GM18951 (cell line): Measurements from ENCODE around the gene ATP6V0D1.
A peak's percentile ranks its signal among the peaks of the same experiment; 100 is the strongest.
"Not testable (repeated sequence)": the region's sequence is repeated elsewhere in the genome, so short reads cannot be mapped to it uniquely, and the experiment has no call there.

Source experiments
- POLR2A ChIP-seq: IDR thresholded peaks from 4 replicates; pipeline ENCODE4 v1.6.1; 2011; ENCODE audit warnings: mild to moderate bottlenecking; ENCODE audit not compliant: insufficient read length, insufficient read depth; ENCODE audit errors: extremely low read depth
- in situ Hi-C: fragments of 300-500 bp; cut with MboI; formaldehyde crosslinking; loops from one replicate; pipeline ENCODE4 v1.12.0; 2022; ENCODE audit warnings: low sequenced_read_pairs, mixed read lengths, inconsistent platforms; ENCODE audit not compliant: unreplicated experiment

The ATP6V0D1 gene

DNA sequence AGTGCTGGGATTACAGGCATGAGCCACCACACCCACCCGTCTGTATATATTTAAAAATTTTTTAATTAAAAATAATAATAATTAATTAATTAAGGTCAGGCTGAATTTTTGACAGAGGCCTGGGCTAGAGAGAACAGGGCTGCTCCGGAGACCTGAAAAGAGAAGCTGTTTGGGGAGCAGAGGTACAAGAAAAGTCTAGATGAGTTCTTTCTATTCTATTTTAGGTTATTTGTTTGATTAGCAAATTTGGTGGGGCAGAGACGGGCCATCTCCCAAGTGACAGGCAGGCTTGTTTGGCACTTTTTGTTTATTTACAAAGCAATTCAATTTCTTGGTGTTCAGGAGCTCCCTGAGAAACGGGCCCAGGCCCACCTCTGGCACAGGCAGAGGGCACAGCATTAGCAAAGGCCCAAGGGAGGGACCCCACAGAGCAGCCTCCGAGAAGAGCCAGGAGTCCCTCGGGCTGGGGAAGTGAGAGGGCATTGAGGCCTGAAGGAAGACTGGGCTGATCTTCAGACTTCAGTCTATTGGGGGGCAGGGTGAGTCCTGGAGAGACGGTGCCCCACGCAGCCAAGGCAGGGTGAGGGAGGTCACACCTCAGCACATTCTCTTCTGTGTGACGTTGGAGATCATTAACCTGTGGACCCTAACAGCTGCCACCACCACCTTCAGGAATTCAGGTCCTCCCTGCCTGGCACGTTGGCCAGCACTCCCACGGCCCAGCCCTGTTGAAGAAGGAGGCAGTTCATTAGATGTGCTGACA lies 36.9 kb upstream of the ATP6V0D1 start:
- TF ChIP-seq POLR2A, result peak; percentile 44
- in situ Hi-C loops, result no loop called here

DNA sequence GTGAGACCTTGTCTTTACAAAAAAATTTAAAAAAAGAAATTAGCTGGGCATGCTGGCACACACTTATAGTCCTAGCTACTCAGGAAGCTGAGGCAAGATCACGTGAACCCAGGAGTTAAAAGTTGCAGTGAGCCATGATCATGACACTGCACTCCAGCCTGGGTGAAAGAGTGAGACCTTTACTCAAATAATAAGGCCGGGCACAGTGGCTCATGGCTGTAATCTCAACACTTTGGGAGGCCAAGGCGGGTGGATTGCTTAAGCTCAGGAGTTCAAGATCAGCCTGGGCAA lies 36.1 kb upstream of the ATP6V0D1 start:
- no peak for TF ChIP-seq POLR2A
- in situ Hi-C loops, result no loop called here

DNA sequence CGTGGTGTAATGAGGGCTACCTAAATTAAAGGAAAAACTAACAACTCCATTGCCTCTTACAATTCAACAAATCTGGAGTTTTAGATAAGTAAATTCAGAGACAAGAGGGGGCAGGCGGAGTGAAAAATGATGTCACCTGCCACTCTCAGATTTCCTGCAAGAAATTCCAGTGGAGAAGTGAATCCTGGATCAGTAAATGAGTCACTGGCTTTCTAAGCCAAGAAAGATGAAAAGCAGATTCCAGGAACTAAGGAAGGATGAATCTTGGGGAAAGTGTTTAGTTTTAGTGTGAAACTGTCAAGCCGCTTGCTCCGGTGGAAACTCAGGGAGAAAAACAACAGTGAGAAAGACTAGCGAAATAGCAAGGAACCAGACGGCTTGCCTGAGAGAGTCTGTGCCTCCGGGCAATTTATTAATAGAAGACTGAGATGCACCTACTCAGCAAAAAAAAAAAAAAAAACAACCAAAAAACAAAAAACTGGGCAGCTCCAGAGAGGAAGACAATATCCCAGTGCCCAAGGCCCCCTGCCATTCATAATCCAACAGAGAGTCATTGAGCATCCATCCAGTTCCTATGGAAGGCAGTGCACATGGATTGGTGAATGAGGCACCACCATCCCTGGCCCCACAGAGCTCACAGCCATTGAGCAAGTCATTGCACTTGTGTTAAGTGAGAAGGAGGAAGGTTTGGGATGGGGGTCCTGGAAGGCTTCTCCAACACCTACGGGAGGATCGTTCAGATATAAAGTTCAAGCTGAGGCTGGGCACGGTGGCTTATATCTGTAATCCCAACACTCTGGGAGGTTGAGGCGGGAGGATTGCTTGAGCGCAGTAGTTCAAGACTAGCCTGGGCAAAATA lies 35.6 kb upstream of the ATP6V0D1 start:
- in situ Hi-C loops, result no loop called here
- TF ChIP-seq POLR2A, result no peak

DNA sequence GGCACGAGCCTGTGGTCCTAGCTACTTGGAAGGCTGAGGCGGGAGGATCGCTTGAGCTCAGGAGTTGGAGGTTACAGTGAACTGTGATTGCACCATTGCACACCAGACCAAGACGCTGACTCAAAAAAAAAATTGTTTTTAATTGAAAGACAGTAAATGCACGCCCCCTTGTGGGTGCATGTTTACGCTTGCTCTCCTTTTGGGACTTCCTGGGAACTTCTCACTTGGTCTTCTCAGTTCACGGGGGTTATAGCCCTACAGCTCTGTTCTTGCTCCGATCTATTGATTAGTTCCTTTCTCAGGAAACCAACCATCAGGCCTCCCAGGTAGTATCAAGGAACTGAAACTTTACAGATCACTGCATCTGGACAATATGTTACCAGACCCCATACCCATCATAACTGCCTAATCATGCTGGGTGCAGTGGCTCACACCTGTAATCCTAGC lies 33.4 kb upstream of the ATP6V0D1 start:
- TF ChIP-seq POLR2A, result no peak
- in situ Hi-C loops, result no loop called here

DNA sequence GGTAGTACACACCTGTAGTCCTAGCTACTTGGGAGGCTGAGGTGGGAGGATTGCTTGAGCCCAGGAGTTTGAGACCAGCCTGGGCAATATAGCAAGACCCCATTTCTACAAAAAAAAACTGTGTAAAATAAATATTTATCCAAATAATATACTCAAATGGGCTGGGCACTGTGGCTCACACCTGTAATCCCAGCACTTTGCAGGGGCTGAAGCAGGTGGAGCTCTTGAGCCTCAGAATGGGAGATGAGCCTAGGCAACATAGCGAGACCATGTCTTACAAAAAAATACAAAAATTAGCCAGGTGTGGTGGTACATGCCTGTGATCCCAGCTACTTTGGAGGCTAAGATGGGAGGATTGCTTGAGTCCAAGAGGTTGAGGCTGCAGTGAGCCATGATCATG lies 32.9 kb upstream of the ATP6V0D1 start:
- in situ Hi-C loops, result not testable (repeated sequence)

DNA sequence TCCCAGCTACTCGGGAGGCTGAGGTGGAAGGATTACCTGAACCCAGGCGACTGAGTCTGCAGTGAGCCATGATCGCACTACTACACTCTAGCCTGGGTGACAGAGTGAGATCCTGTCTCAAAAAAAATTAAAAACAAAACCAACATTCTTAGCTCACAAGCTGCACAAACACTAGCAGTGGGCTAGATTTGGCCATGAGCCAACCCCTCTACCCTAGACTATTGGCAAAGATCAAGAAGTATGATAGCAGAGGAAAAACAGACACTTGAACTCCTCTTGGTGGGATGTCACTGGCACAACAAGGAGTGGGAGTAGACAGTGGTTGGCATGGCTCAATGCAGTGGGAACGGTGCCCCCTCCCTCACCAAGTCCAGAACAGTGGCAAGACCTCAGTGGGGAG lies 28.1 kb upstream of the ATP6V0D1 start:
- in situ Hi-C loops, result no loop called here
- TF ChIP-seq POLR2A, result no peak

DNA sequence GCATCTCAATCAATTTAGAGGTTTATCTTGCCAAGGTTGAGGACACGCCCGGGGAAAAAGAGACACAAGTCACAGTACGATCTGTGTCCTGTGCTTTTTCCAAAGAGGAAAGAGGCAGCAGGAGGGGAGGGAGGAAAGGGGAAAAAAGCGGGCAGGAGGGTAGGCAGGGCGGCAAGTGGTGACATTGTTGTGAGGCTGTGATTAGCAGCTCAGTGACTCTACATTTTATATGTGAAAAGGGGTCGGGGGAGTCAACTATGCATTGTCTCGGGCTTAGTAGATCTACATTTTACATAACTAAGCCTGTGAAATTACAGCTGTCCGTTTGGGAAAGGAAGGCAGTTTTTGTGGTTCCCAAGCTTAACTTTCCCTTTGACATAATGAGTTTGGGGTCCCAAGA lies 25.5 kb upstream of the ATP6V0D1 start:
- no peak for TF ChIP-seq POLR2A
- in situ Hi-C loops, result no loop called here

DNA sequence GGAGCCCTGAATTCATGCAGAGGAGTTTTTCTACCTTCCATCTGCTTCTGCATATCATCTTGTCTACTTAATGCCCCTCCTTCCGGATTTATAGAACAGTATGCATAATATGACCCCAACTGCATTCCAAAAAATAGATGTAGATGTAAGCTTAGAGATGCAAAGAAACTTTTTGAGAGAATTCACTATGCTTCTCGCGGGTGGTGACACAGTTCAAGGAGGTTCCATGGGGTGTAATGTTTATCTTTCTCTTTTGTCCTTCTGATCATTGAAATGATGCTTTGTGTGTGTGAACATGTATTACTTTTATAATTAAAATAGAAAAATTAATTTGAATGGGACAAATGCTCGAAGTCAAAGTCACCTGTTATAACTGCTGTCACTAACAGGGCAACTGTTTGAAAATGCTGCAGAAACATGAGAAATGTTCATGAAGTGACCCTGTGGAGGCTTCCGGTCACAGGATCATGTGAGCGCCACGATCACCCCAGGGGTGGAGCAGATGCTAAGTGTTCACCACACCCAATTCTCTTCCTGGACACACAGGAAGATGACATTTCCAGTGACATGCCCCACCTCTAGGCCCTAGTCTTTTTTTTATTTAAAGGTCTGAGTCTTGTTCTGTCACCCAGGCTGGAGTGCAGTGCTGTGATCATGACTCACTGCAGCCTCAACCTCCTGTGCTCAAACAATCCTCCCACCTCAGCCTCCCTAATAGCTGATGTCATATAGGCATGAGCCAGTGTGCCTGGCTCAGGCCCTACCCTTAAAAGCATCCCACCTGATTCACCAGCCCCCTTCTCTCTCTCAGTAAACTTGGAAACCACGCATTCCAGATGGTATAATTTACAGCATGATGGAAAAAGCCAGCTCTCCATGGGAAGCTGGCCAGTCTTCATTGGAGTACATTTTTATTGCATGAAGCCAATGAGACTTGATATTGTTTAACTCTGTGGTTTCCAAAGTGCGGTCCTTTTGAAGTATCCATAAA lies 23.4 kb upstream of the ATP6V0D1 start:
- in situ Hi-C loops, result no loop called here
- no peak for TF ChIP-seq POLR2A

DNA sequence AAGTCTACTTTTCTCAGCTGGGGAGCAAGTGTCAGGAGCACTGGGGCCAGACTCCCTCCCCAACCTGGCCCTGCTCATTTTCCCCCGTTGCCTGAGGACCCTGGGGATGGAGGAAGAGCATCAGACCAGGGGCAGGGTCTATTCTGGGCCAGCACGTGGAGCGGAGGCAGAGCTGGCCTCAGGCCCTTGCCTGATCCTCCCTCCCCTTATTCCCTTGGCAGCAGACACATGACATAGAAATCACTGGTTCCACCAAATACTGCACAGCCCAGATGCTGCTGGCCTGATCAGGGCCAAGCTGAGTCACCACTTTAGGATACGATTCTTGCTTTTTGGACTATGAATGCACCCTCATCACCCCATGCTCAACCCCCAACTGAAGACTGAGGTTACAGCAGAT lies 18.1 kb upstream of the ATP6V0D1 start:
- no peak for TF ChIP-seq POLR2A
- in situ Hi-C loops, result no loop called here

DNA sequence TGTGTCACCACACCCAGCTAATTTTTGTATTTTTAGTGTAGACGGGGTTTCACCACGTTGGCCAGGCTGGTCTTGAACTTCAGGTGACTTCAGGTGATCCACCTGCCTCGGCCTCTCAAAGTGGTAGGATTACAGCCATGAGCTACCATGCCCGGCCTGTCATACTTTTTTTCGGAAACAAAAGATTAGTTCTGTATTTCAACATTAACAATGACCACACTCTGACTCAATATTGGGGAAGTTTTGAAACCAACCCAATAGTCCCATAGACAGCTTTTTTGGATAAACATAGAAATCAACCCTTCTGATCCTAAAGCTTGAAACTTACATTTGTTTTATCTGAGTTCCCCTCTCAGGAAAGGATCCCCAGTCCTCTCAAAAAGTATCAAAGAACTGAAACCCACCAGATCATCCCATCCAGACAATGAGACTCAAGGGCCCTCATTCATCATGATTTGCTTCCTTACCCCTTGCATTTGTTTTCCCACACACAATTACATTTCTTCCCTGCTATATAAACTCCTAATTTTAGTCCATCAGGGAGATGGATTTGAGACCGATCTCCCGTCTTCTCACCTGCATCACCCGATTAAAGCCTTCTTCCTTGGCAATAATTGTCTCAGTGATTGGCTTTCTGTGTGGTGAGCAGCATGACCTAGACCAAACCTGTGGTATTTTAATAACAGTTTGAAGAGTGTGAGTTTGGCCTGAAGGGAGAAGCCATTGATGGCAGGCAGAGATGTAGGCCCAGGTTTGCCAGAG lies 9.6 kb upstream of the ATP6V0D1 start:
- no peak for TF ChIP-seq POLR2A
- in situ Hi-C loops, result no loop called here

DNA sequence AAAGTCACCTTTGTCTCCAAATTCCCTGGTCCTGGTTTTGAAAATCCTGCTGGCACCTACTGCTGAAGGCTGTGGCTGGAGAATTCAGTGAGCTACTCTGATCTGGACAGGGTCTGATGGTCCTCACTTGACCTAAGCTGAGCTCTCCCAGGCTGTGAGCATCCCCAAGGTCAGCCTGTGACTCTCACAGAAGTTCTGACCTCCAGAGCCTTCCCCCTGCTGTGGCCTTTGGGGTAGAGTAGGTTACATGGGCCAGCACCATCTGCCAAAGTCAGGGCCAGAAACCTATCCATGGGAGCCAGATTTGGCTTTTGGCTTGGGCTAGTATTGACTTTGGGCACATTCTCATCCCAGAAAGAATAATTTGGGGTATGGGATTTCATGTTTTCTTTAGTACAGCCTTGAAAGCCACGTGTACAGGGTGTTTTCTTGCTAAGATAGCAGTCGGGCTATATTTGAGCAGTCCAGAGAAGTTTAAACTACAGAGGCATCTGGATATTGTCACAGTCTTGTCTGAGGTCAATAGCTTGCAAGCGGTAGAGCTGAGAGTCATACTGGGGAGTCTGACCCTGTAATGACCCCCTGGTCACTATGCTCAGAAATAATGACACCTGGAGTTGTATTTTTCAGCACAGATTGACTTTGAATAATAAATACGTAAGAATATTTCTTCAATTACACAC lies 8.6 kb upstream of the ATP6V0D1 start:
- no peak for TF ChIP-seq POLR2A
- in situ Hi-C loops, result no loop called here

DNA sequence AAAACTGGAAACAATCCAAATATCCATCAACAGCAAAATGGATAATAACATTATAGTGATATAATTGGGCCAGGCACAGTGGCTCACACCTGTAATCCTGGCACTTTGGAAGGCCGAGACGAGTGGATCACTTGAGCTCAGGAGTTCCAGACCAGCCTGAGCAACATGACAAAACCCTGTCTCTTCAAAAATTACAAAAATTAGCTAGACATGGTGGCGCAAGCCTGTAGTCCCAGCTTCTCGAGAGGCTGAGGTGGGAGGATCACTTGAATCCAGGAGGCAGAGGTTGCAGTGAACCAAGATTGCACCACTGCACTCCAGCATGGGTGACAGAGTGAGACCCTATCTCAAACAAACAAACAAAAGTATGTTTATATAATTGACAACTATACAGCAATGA lies 6.6 kb upstream of the ATP6V0D1 start:
- in situ Hi-C loops, result not testable (repeated sequence)

DNA sequence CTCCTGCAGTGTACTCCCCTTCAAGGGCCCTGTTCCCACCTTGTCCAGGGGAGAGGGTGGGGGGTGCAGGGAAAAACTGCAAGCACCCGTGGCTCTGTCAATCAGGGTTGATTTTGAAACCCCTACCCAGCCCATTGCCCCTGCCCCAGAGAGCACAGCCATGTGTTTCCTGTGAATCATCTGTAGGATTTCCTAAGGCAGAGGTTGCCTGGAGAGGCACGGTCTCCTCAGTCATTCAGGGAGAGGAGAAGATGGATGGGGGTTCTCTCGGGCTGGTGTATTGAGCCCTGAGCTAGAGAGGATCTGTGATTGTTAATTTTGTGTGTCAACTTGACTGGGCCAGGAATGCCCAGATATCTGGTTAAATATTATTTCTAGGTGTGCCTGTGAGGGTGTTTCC lies 5.8 kb upstream of the ATP6V0D1 start:
- in situ Hi-C loops, result no loop called here
- TF ChIP-seq POLR2A, result no peak
